Fibroblast of skin of right biceps (primary cell): ENCODE data around the gene PLK5.
"Not testable (repeated sequence)": the region's sequence is repeated elsewhere in the genome, so short reads cannot be mapped to it uniquely, and the experiment has no call there.

Experiments used
- DNase-seq: peaks from one replicate; pipeline ENCODE4 v3.0.0-alpha.2; 2013

PLK5 gene

GRCh38 chr19:1523412-1524286 is at the start of gene PLK5:
Gene PLK5, plus strand, starts transcription at chr19:1524077. Its CDS starts 2,920 bp downstream, at chr19:1526997.
- DNase-seq = no peak

- no peak for DNase-seq
These were observed 49.0 kb upstream of the PLK5 start for GRCh38 chr19:1474765-1475351.

GRCh38 chr19:1475751-1476437 is 48.0 kb upstream of the PLK5 start:
- no peak for DNase-seq

GRCh38 chr19:1477056-1477455 is 46.8 kb upstream of the PLK5 start:
- DNase-seq = not testable (repeated sequence)

- peak; percentile 94 for DNase-seq
These were observed 44.8 kb upstream of the PLK5 start, which contains the start of gene C19orf25 for GRCh38 chr19:1478934-1479707. Gene C19orf25, minus strand, starts transcription at chr19:1479215. Its CDS starts 312 bp downstream, at chr19:1478903.

- DNase-seq = no peak
These were observed 42.5 kb upstream of the PLK5 start for GRCh38 chr19:1481224-1481892.

GRCh38 chr19:1481893-1482360 is 42.0 kb upstream of the PLK5 start:
- DNase-seq = no peak

- no peak for DNase-seq
These were observed 41.3 kb upstream of the PLK5 start for GRCh38 chr19:1482361-1483130.

GRCh38 chr19:1483131-1483978 is 40.5 kb upstream of the PLK5 start:
- DNase-seq = no peak

GRCh38 chr19:1483979-1484428 is 39.9 kb upstream of the PLK5 start:
- no peak for DNase-seq

GRCh38 chr19:1486720-1487575 is 36.9 kb upstream of the PLK5 start:
- DNase-seq = no peak

GRCh38 chr19:1487576-1488281 is 36.1 kb upstream of the PLK5 start:
- DNase-seq = no peak

- DNase-seq = no peak
These were observed 35.6 kb upstream of the PLK5 start for GRCh38 chr19:1488282-1488601.

GRCh38 chr19:1489463-1490310 is 34.2 kb upstream of the PLK5 start:
- no peak for DNase-seq

GRCh38 chr19:1490311-1491113 is 33.4 kb upstream of the PLK5 start, which contains the start of gene PCSK4:
Gene PCSK4, minus strand, starts transcription at chr19:1490350. Its CDS starts 4 bp downstream, at chr19:1490346.
- DNase-seq = peak; percentile 99

- no peak for DNase-seq
These were observed 32.6 kb upstream of the PLK5 start, which contains the start of gene REEP6 for GRCh38 chr19:1491114-1491848. Gene REEP6, plus strand, starts transcription at chr19:1491181. Its CDS starts 89 bp downstream, at chr19:1491270.
